H9 (cell line): ENCODE results near the gene ADGRB3. TPM values are rescaled to one million over a fixed set of nuclear protein-coding genes. Genes with fewer than 3 reads are reported as not detected.

Source experiments
- DNase-seq: peaks from one replicate; pipeline ENCODE4 v3.0.0-alpha.2; 2017
- H2AFZ ChIP-seq: one replicate; pipeline ENCODE4 v1.6.1; 2013; ENCODE audit warnings: mild to moderate bottlenecking, low read length, control low read depth, moderate library complexity
- H2AK5ac ChIP-seq: 2 replicates; pipeline ENCODE4 v1.6.1; 2013; ENCODE audit warnings: low read length, control low read depth, mixed read lengths; ENCODE audit not compliant: insufficient read length
- H2BK120ac ChIP-seq: one replicate; pipeline ENCODE4 v1.6.1; 2013; ENCODE audit warnings: low read depth, mild to moderate bottlenecking, low read length, control low read depth, inconsistent platforms; ENCODE audit not compliant: poor library complexity, severe bottlenecking
- H2BK12ac ChIP-seq: 2 replicates; pipeline ENCODE4 v1.6.1; 2013; ENCODE audit warnings: low read length, control low read depth, mixed read lengths, low read depth; ENCODE audit not compliant: insufficient read length
- H2BK15ac ChIP-seq: 2 replicates; pipeline ENCODE4 v1.6.1; 2013; ENCODE audit warnings: low read depth, low read length, control low read depth
- H2BK20ac ChIP-seq: one replicate; pipeline ENCODE4 v1.6.1; 2013; ENCODE audit warnings: low read depth, mild to moderate bottlenecking, low read length, control low read depth, inconsistent platforms; ENCODE audit not compliant: poor library complexity, severe bottlenecking
- H2BK5ac ChIP-seq: 2 replicates; pipeline ENCODE4 v1.6.1; 2013; ENCODE audit warnings: low read length, control low read depth, mixed read lengths; ENCODE audit not compliant: insufficient read length
- H3K14ac ChIP-seq: 2 replicates; pipeline ENCODE4 v1.6.1; 2013; ENCODE audit warnings: low read length, control low read depth; ENCODE audit not compliant: insufficient read depth
- H3K18ac ChIP-seq: 2 replicates; pipeline ENCODE4 v1.6.1; 2013; ENCODE audit warnings: low read depth, mild to moderate bottlenecking, mixed read lengths, low read length, control low read depth; ENCODE audit not compliant: insufficient read length
- H3K23ac ChIP-seq: 2 replicates; pipeline ENCODE4 v1.6.1; 2013; ENCODE audit warnings: low read length, control low read depth, mixed read lengths, low read depth; ENCODE audit not compliant: insufficient read length
- H3K23me2 ChIP-seq: 2 replicates; pipeline ENCODE4 v1.6.1; 2013; ENCODE audit warnings: low read depth, mild to moderate bottlenecking, mixed read lengths, low read length, control low read depth; ENCODE audit not compliant: insufficient read length, poor library complexity, severe bottlenecking
- H3K27ac ChIP-seq: 2 replicates; pipeline ENCODE4 v1.5.1; 2013; ENCODE audit warnings: low read length, control low read depth, mixed read lengths, low read depth; ENCODE audit not compliant: insufficient read length
- H3K27me3 ChIP-seq: 2 replicates; pipeline ENCODE4 v1.6.1; 2013; ENCODE audit warnings: low read length, control low read depth, inconsistent platforms; ENCODE audit not compliant: insufficient read depth
- H3K4ac ChIP-seq: 2 replicates; pipeline ENCODE4 v1.6.1; 2013; ENCODE audit warnings: low read depth, mild to moderate bottlenecking, control low read depth, inconsistent platforms, low read length, moderate library complexity
- H3K4me1 ChIP-seq: 2 replicates; pipeline ENCODE4 v1.6.1; 2013; ENCODE audit warnings: low read length, control low read depth, inconsistent platforms; ENCODE audit not compliant: insufficient read depth
- H3K4me2 ChIP-seq: 2 replicates; pipeline ENCODE4 v1.6.1; 2013; ENCODE audit warnings: low read length, control low read depth, mixed read lengths; ENCODE audit not compliant: insufficient read length, insufficient read depth
- H3K56ac ChIP-seq: 2 replicates; pipeline ENCODE4 v1.6.1; 2013; ENCODE audit warnings: low read depth, mild to moderate bottlenecking, mixed read lengths, low read length, control low read depth; ENCODE audit not compliant: insufficient read length
- H3K79me1 ChIP-seq: 2 replicates; pipeline ENCODE4 v1.6.1; 2013; ENCODE audit warnings: low read depth, mild to moderate bottlenecking, moderate library complexity, low read length, control low read depth, inconsistent platforms; ENCODE audit not compliant: insufficient read depth, poor library complexity, severe bottlenecking
- H3K79me2 ChIP-seq: 2 replicates; pipeline ENCODE4 v1.6.1; 2013; ENCODE audit warnings: low read length, control low read depth, inconsistent platforms; ENCODE audit not compliant: insufficient read depth
- H3K9ac ChIP-seq: 2 replicates; pipeline ENCODE4 v1.6.1; 2013; ENCODE audit warnings: low read length, control low read depth, mixed read lengths; ENCODE audit not compliant: insufficient read length; ENCODE audit errors: extremely low read depth
- H3K9me3 ChIP-seq: one replicate; pipeline ENCODE4 v1.6.1; 2013; ENCODE audit warnings: low read depth, low read length, inconsistent platforms; ENCODE audit not compliant: control insufficient read depth
- H3T11ph ChIP-seq: one replicate; pipeline ENCODE4 v1.6.1; 2013; ENCODE audit warnings: mild to moderate bottlenecking, low read length, control low read depth, inconsistent platforms
- H4K20me1 ChIP-seq: one replicate; pipeline ENCODE4 v1.6.1; 2013; ENCODE audit not compliant: control insufficient read depth, insufficient read length, insufficient read depth
- H4K5ac ChIP-seq: 2 replicates; pipeline ENCODE4 v1.6.1; 2013; ENCODE audit warnings: low read depth, mild to moderate bottlenecking, mixed read lengths, low read length, control low read depth; ENCODE audit not compliant: insufficient read length
- H4K8ac ChIP-seq: replicated peaks from 2 replicates; pipeline ENCODE4 v1.6.1; 2013; ENCODE audit warnings: low read length, control low read depth, mixed read lengths, low read depth; ENCODE audit not compliant: insufficient read length
- H4K91ac ChIP-seq: 2 replicates; pipeline ENCODE4 v1.6.1; 2013; ENCODE audit warnings: low read depth, mild to moderate bottlenecking, moderate library complexity, mixed read lengths, low read length, control low read depth; ENCODE audit not compliant: insufficient read length
- H3K27ac Mint-ChIP-seq, 3 experiments: 2 replicates in 2 of 3; 3 replicates in 1 of 3; pipeline ENCODE4 v1.8.0; 2020 to 2021; ENCODE audit warnings: mixed read lengths in 3 of 3, mild to moderate bottlenecking in 1 of 3, moderate library complexity in 1 of 3
- H3K27me3 Mint-ChIP-seq: 2 replicates; pipeline ENCODE4 v1.8.0; 2021; ENCODE audit warnings: low read depth, mild to moderate bottlenecking, moderate library complexity, mixed read lengths
- H3K36me3 Mint-ChIP-seq, 3 experiments: 2 replicates in 2 of 3; 3 replicates in 1 of 3; pipeline ENCODE4 v1.8.0; 2020 to 2021; ENCODE audit warnings: low read depth in 3 of 3, mixed read lengths in 3 of 3; ENCODE audit not compliant: insufficient read depth in 1 of 3
- H3K4me1 Mint-ChIP-seq, 2 experiments: 2 replicates each; pipeline ENCODE4 v1.8.0; 2020; ENCODE audit warnings: mixed read lengths in 2 of 2
- H3K4me3 Mint-ChIP-seq, 2 experiments: 2 replicates in 1 of 2; 3 replicates in 1 of 2; pipeline ENCODE4 v1.8.0; 2020 to 2021; ENCODE audit warnings: mild to moderate bottlenecking in 2 of 2, mixed read lengths in 2 of 2, moderate library complexity in 1 of 2
- H3K9me3 Mint-ChIP-seq, 2 experiments: 2 replicates in 1 of 2; 3 replicates in 1 of 2; pipeline ENCODE4 v1.8.0; 2020; ENCODE audit warnings: mild to moderate bottlenecking in 2 of 2, mixed read lengths in 2 of 2, moderate library complexity in 1 of 2
- CTCF ChIP-seq: fragments of 200-600 bp; sonication (generic); conservative IDR thresholded peaks from 3 replicates; pipeline ENCODE4 v1.8.0; 2021; ENCODE audit warnings: antibody characterized with exemption, mild to moderate bottlenecking
- total RNA-seq: library from RNA; stranded (reverse); gene quantifications from 2 replicates; pipeline ENCODE4 v1.2.1, GENCODE V29; 2021

Gene ADGRB3
- total RNA-seq, 1 experiment from 2014 or later = 0.37 TPM

DNA sequence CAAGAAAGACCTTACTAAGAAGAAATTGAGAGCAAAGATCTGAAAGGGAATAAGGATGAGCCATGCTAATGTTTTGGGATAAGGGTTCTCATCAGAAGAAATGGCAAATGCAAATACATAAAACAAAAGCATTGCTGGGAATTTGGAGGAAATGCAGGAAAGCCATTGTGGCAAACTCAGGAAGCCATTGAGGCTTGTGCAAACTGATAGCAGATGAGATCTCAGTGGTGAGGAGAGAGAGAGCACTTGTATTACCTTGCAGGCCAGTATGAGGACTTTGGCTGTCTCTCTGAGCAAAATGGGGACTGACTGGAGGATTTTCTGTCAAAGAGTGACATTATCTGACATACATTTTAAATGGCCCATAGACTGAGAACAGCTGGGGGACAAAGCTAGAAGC is 103.0 kb downstream of the ADGRB3 start:
- no peak overlapping the region for H2BK12ac ChIP-seq
- H3K9me3 ChIP-seq = no peaks in the 10 kb centered on the region
- no peaks in the 10 kb centered on the region for H3K27me3 ChIP-seq
- H3K9ac ChIP-seq = peak overlapping the region; percentile 29
- H3K4me1 Mint-ChIP-seq = no peaks in the 10 kb centered on the region
- no peak overlapping the region for H4K5ac ChIP-seq
- no peak overlapping the region for H3K14ac ChIP-seq
- H3K56ac ChIP-seq = no peak overlapping the region
- H2AK5ac ChIP-seq = no peak overlapping the region
- no peaks in the 10 kb centered on the region for H3K79me2 ChIP-seq
- peaks cover 5% of the 10 kb centered on the region; the same call in 1 of the 2 replicates for H3K4me1 ChIP-seq
- H3T11ph ChIP-seq = no peak overlapping the region
- H2AFZ ChIP-seq = no peak overlapping the region
- DNase-seq = no peak
- no peak overlapping the region for H3K27ac Mint-ChIP-seq
- H4K91ac ChIP-seq = no peak overlapping the region
- no peaks in the 10 kb centered on the region for H4K20me1 ChIP-seq
- H2BK120ac ChIP-seq = no peak overlapping the region
- H3K9me3 Mint-ChIP-seq = no peaks in the 10 kb centered on the region
- no peak overlapping the region for H3K4me2 ChIP-seq
- no peaks in the 10 kb centered on the region for H3K23me2 ChIP-seq
- TF ChIP-seq CTCF = no peak
- H3K79me1 ChIP-seq = no peaks in the 10 kb centered on the region
- H4K8ac ChIP-seq = no peak overlapping the region
- H2BK20ac ChIP-seq = no peak overlapping the region
- no peak overlapping the region for H3K18ac ChIP-seq
- H3K4me3 Mint-ChIP-seq = no peak overlapping the region
- H3K27me3 Mint-ChIP-seq = no peaks in the 10 kb centered on the region
- H2BK15ac ChIP-seq = no peak overlapping the region
- H3K27ac ChIP-seq = no peak overlapping the region
- no peak overlapping the region for H3K4ac ChIP-seq
- no peak overlapping the region for H3K23ac ChIP-seq
- H2BK5ac ChIP-seq = no peak overlapping the region
- no peaks in the 10 kb centered on the region for H3K36me3 Mint-ChIP-seq
